HG03520 (cell line): ENCODE results near the gene CEACAM21.

Experiments
- ATAC-seq: cut with Tn5 transposase; IDR thresholded peaks from one replicate; pipeline ENCODE4 v1.9.1; 2021; ENCODE audit warnings: mild to moderate bottlenecking, moderate library complexity; ENCODE audit not compliant: unreplicated experiment

CEACAM21 gene

DNA sequence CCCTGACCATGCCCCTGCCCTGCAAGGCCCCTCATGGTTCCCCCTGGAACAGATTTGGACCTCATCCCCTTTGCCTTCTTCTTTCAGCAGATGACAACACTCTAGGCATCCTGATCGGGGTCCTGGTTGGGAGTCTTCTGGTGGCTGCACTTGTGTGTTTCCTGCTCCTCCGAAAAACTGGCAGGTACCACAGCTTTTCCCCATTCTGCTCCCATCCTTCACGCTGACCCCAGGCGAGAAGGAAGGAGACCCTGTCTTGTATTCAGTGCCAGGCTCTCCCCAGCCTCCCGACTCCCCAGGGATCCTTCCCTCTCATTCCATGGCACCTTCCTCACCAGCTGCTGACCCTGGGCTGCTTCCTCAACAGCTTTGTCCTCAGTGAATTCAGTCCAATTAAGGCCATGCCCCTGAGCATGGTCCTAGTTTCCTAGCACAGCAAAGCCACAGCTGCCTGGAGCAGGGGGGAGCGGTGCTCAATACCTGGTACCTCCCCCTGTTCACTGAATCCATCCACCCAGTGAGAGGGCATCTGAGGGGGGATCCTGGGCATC, 8.4 kb downstream of the CEACAM21 start:
- ATAC-seq, result no peak

GRCh38 chr19:41584931-41585330, 9.0 kb downstream of the CEACAM21 start:
- no peak for ATAC-seq

DNA sequence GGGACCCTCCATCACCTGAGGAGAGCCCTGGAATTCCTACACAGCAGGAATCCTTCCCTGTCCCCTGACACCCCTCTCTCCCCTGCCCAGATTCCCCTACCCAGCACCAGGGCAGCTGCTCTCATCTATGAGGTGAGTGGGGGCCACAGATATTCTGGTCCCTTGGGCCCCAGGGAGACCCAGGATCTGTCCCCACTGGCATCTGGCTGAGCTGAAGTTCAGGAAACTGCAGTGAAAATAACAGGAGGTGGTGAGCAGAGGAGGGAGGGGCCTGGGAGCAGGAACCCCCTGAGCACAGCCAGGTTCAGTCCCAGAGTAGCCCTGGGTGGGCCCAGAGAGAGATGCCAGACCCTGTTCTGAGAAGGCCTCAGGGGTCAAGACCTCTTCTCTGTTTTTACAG, 10.1 kb downstream of the CEACAM21 start:
- no peak for ATAC-seq

DNA sequence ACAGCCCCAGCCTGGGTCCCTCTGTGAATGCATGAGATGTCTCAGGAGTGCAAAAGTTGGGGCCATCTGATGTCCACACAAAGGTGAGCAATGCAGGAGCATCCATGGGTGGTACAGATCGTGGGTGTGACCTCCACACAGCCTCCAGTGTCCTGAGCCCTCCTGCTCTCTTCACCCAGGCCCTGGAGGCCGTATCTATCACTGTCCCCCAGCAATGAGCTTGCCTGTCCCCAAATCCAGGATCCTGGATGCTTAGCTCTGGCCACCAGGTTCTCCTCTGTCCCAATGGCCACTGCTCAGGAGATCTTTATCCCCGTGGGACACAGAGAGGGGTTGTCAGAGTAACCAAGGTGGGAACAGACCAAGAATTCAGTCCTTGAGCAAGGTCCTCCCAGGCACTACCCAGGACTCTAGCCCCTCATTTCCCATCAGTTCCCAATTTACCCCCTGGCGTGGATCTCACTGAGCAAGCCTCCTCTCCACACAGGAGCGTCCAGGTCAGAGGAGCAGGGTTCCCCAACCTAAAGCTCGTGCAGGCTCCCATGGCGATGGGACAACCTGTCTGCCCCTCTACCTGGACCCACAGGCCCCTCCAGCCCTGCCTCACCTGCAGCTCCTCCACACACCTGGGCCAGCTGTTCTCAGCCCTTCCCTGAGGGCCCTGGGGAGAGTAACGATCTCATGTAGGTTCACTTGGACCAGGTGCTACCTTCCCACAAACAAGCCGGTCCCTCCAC, 11.3 kb downstream of the CEACAM21 start:
- no peak for ATAC-seq

DNA sequence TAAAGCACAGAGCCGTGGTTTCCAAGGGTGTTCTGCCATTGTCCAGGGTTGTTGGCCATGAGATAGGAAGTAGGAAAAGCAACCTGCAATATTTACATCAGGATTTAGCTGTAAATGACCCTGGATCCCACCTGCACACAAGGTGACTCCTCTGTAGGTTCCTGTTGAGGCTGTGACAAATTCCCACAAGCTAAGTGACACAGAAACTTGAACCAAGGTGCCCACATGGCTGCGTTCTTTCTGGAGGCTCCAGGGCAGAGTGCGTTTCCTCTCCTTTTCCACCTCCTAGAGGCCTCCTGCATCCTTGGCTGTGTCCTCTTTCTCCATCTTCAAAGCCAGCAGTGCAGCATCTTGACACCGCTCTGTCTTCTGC, 11.9 kb downstream of the CEACAM21 start:
- no peak for ATAC-seq

DNA sequence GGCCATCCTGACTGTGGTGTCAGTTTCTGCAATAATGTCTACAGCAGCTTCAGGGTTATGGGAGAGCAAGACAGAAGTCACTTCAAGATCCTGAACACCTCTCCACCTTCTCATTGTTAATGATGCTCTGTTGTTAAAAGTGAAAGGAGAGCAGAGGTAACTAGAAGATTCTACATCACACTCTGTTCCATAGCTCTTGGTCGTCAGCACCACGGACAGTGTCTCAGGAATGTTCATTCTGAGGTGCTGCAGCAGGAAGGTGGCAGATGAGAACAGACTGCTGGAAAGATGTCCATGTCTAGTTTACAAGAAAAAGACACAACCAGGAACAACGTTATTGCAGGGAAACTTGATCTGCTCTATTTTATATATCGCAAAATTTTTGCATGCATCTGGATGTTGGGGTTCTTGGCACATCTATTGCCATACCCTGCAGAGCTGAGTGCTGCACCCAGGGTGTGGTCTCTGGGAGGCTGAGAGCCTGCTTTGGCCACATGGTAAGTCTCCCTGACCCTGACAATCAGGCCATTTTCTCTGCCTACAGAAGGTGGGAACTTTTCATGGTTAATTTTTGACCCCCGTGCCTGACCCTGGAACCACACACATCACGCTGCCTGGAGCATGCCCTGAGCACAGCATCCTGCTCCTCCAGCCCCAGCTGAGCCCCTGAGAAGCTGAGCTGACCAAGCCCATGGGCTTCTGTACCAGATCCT, 12.7 kb downstream of the CEACAM21 start:
- no peak for ATAC-seq

GRCh38 chr19:41589371-41589770, 13.4 kb downstream of the CEACAM21 start:
- ATAC-seq, result no peak

GRCh38 chr19:41590936-41591335, 15.0 kb downstream of the CEACAM21 start:
- no peak for ATAC-seq

- no peak for ATAC-seq
Observed at GRCh38 chr19:41591951-41592562, 16.1 kb downstream of the CEACAM21 start.

DNA sequence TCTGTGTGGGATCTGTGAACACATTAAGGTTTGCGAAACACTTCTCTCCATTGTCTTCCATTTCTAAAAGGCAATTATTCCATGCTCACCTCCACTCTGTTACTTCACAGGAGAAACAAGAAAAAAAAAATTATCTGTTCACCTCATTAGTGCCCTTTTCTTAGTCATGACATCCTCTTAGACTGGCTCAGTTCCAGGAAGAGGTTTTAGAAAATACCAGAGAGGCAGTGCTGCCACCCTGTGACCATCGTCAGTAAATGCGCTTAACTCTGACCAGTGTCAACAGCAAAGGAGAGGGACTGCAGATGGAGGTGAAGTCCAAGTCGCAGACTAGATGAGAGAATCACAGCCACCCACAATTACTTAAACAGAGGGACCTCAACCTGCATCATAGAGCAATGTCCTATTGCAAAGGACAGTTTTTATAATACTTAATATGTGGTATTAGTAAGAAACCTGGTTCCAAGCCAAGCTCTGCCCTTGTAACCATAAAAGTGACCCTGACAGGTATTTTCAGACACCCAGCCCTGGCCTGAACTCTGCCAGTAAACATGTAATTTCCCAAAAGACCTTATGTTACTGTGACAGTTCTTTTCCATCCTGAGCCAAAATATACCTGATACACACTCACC, 19.4 kb downstream of the CEACAM21 start:
- peak; percentile 48 for ATAC-seq

DNA sequence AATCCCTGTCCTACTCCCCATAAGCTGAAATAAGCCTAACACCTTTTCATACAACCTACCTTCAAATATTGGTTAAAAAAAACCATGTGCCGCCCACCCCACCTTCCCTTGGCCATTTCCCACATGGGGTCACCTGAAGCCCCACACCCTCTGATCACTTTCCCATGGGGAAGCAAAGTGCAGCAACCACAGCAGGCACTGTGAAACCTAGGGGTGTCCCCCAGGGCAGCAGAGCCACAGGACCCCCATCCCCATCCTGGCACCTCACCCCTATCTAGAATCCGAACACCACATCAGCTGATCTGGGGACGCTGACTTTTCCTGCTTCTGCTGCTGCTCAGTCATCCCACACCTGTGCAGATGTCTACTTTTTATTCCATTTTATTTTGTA, 19.9 kb downstream of the CEACAM21 start:
- ATAC-seq, result no peak

DNA sequence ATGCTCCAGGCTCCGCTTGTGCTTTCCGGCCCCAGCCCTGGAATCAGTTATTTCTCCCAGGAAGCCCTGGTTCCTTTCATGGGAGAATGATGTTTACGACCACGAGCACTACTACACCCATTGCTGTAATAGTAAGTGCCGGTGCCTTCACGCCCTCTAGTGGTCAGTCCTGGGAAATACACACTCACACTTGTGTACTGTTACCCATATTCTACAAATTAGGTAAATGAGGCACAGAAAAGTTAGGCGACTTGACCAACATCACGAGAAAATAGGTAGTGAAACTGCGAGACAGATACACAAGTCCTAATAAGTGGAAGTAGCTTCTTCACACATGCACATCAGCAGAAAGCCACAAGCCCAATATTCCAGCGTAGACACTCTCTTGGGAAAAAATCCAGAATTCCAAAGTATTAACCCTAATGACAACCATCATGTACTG, 21.7 kb downstream of the CEACAM21 start:
- ATAC-seq, result no peak

GRCh38 chr19:41599175-41599966, 23.4 kb downstream of the CEACAM21 start:
- no peak for ATAC-seq

DNA sequence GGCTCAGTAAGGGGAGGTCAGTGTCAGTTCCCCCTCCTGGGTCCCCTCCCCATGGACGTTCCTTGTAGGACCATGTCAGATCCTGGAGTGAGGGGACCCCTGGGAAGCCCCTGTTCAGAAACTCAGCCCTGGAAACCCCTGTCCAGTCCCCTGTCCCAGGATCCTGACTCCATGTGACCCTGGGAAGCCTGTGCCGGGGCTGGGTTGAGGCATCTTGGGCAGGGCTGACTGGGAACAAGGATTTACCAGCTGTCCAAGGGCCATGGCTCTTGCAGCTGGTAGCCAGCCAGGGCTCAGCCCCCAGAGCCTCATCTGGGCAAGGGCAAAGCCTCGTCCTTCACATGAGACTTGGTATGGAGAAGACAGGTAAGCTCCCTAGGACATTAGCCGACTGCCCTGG, 25.8 kb downstream of the CEACAM21 start:
- no peak for ATAC-seq

DNA sequence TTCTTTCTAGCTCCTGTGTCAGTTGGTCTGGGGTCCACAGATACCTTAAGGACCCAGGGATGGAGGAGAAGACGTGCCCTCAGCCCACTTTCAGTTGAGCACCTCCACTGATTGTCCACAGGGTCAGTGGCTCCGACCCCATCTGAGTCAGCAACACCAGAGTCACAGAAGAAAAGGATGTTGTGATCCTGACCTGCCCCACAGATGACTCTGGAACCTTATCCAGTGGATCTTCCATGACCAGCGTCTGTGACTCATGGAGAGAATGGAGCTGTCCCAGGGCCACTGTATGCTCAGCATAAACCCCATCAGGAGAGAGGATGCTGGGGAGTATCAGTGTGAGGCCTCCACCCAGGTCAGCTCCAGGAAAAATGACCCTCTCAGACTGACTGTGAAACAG, 28.9 kb downstream of the CEACAM21 start:
- no peak for ATAC-seq

- no peak for ATAC-seq
Observed at GRCh38 chr19:41606215-41606837, 30.4 kb downstream of the CEACAM21 start.

- ATAC-seq, result no peak
Observed at GRCh38 chr19:41607668-41608067, 31.7 kb downstream of the CEACAM21 start.

DNA sequence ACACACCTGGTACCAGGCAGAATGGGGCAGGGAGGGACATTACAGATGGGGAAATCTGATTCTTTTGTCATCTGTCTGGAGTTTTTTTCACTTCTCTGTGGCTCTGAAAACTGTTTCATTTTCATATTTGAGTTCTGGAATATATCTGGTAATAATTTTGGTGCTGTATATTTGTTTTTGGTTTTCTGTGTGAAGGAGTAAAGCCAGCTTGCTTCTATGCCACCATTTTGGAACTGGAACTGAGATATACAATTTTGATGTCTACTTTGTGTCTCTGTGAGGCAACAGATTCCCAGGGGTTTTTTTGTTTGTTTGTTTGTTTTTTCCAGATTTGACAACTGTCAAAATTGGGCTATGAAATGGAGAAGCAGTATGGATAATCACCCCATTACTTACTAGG, 34.8 kb downstream of the CEACAM21 start:
- no peak for ATAC-seq

DNA sequence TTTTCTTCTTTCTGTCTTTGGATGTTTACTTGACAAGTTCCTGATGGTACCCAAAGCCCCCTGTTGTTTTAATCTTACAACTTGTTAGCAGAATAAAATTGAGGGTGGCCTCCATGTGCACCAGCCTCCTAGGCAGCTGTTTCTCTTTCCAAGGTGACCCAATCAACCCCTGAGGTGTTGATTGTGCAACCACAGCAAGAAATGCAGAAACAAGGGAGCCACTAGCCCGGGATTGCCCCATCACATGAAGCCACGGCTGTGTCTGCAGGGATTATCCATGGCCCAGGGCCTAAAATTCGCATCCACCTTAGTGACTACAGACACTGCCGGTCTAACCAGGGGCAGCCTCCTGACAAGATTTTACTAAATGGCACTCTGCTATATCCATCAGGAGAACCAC, 36.5 kb downstream of the CEACAM21 start:
- ATAC-seq, result no peak

DNA sequence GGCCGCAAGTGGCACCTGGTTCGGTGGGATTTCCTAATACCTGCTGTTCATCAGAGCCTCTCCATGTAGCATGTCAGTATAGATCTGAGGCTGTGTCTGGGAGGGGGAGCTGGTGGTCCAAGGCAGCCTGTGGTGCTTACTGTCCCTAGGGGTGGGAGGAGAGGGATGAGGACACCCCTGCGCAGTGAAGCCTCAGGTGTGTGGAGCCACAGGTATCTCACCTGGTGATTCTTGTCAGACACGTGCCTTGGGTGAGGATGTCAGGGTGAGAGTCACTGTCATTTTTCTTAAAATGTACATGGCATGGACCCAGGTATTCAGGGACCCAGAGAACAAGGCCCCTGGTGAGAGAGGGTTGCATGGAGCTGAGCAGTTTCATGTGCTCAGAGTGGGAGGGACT, 39.2 kb downstream of the CEACAM21 start:
- no peak for ATAC-seq
